A549 (cell line): ENCODE measurements around the gene KHDC1. TPM values are rescaled to one million over a fixed set of nuclear protein-coding genes. Genes with fewer than 3 reads are reported as not detected.

ENCODE experiments used
- ATAC-seq, 2 experiments: fragments of 200-7000 bp in 1 of 2; fragments of >200 bp in 1 of 2; cut with Nextera tagmentation in 1 of 2; cut with Tn5 transposase in 1 of 2; 3 replicates each; pipeline versions ENCODE4 v1.8.0 to v1.9.1; 2018 to 2020; ENCODE audit warnings: mild to moderate bottlenecking in 1 of 2, moderate library complexity in 1 of 2
- CTCF ChIA-PET: fragments of 300-600 bp; sonication (Branson Sonifier 250); formaldehyde crosslinking; extraction: SDS; loops from one replicate; lab custom pipeline; 2021; ENCODE audit warnings: antibody characterized with exemption, inconsistent platforms; lab: Yijun Ruan, JAX
- POLR2A ChIA-PET: fragments of 350-600 bp; formaldehyde crosslinking; extraction: SDS; loops from one replicate; lab custom pipeline; 2021; ENCODE audit warnings: antibody characterized with exemption, inconsistent platforms; lab: Yijun Ruan, JAX
- DNase-seq, 2 experiments: peaks; one replicate each; pipeline versions ENCODE4 v3.0.0 to v3.0.0-alpha.2; 2011 to 2016; ENCODE audit warnings: low read depth in 1 of 2, low spot score in 1 of 2
- FAIRE-seq: peaks from 2 replicates; lab custom pipeline; 2011; peaks lifted over from hg19 to GRCh38; lab: Jason Lieb, UNC
- H3K27ac ChIP-seq, 2 experiments: fragments of >200 bp; sonication (Bioruptor Twin); formaldehyde crosslinking; 3 replicates each; pipeline ENCODE4 v1.5.1; 2016 to 2017
- H3K4me1 ChIP-seq: fragments of >200 bp; sonication (Bioruptor Twin); formaldehyde crosslinking; 3 replicates; pipeline ENCODE4 v1.6.1; 2016
- H3K4me2 ChIP-seq: fragments of >200 bp; sonication (Bioruptor Twin); formaldehyde crosslinking; 3 replicates; pipeline ENCODE4 v1.6.1; 2016
- H3K4me3 ChIP-seq: fragments of >200 bp; sonication (Bioruptor Twin); formaldehyde crosslinking; 3 replicates; pipeline ENCODE4 v1.5.1; 2016
- H3K9me3 ChIP-seq: fragments of >200 bp; sonication (Bioruptor Twin); formaldehyde crosslinking; 3 replicates; pipeline ENCODE4 v1.6.1; 2016
- CBX8 ChIP-seq: fragments of 200-600 bp; sonication (generic); IDR thresholded peaks from 2 replicates; pipeline ENCODE4 v1.6.1; 2016
- CEBPB ChIP-seq, 2 experiments: fragments of >200 bp in 1 of 2; sonication (Bioruptor Twin) in 1 of 2; formaldehyde crosslinking in 1 of 2; IDR thresholded peaks; 2 replicates each; pipeline ENCODE4 v1.6.1; 2012 to 2016
- CHD2 ChIP-seq: fragments of 150-350 bp; IDR thresholded peaks from 2 replicates; pipeline ENCODE4 v1.6.1; 2014; ENCODE audit warnings: low read length; ENCODE audit not compliant: partially characterized antibody
- CHD4 ChIP-seq: fragments of 200-600 bp; sonication (generic); IDR thresholded peaks from 2 replicates; pipeline ENCODE4 v1.6.1; 2016; ENCODE audit warnings: antibody characterized with exemption, mild to moderate bottlenecking, borderline replicate concordance
- EHMT2 ChIP-seq: fragments of 200-600 bp; sonication (generic); IDR thresholded peaks from 2 replicates; pipeline ENCODE4 v1.6.1; 2016; ENCODE audit warnings: antibody characterized with exemption, low read depth, mild to moderate bottlenecking, moderate library complexity
- FOSL2 ChIP-seq, 2 experiments: fragments of 450-650 bp in 1 of 2; fragments of >200 bp in 1 of 2; sonication (Bioruptor Twin) in 1 of 2; formaldehyde crosslinking; IDR thresholded peaks; 2 replicates each; pipeline versions ENCODE4 v1.5.0 to v1.6.1; 2016 to 2020; ENCODE audit warnings: mild to moderate bottlenecking in 1 of 2, moderate library complexity in 1 of 2
- FOXS1 ChIP-seq: fragments of 250-450 bp; sonication (Bioruptor Pico); IDR thresholded peaks from 2 replicates; pipeline ENCODE4 v1.5.0; 2020; ENCODE audit warnings: mild to moderate bottlenecking, moderate library complexity
- HDAC2 ChIP-seq: fragments of 200-600 bp; sonication (generic); IDR thresholded peaks from 2 replicates; pipeline ENCODE4 v1.6.1; 2016
- HEYL ChIP-seq: fragments of 250-450 bp; sonication (Bioruptor Pico); IDR thresholded peaks from 2 replicates; pipeline ENCODE4 v1.8.0; 2021; ENCODE audit warnings: mild to moderate bottlenecking, moderate library complexity
- JUNB ChIP-seq: fragments of >200 bp; sonication (Bioruptor Twin); formaldehyde crosslinking; IDR thresholded peaks from 2 replicates; pipeline ENCODE4 v1.6.1; 2016
- KDM1A ChIP-seq: fragments of 200-600 bp; sonication (generic); IDR thresholded peaks from 2 replicates; pipeline ENCODE4 v1.6.1; 2016; ENCODE audit warnings: low read depth, mild to moderate bottlenecking
- KDM5A ChIP-seq: fragments of 200-600 bp; sonication (generic); IDR thresholded peaks from 2 replicates; pipeline ENCODE4 v1.6.1; 2016; ENCODE audit warnings: antibody characterized with exemption, mild to moderate bottlenecking
- MAFK ChIP-seq: fragments of 450-650 bp; IDR thresholded peaks from 2 replicates; pipeline ENCODE4 v1.6.1; 2014; ENCODE audit not compliant: partially characterized antibody
- MAZ ChIP-seq: fragments of 150-350 bp; IDR thresholded peaks from 2 replicates; pipeline ENCODE4 v1.6.1; 2014; ENCODE audit warnings: antibody characterized with exemption, low read depth, low read length, borderline replicate concordance
- NPAS2 ChIP-seq: fragments of 250-450 bp; sonication (Bioruptor Pico); IDR thresholded peaks from 2 replicates; pipeline ENCODE4 v1.8.0; 2022; ENCODE audit warnings: mild to moderate bottlenecking, moderate library complexity, borderline replicate concordance
- NR3C1 ChIP-seq: fragments of >200 bp; sonication (Bioruptor Twin); formaldehyde crosslinking; IDR thresholded peaks from 3 replicates; pipeline ENCODE4 v1.6.1; 2017
- PHF8 ChIP-seq: fragments of 200-600 bp; sonication (generic); IDR thresholded peaks from 2 replicates; pipeline ENCODE4 v1.6.1; 2016; ENCODE audit warnings: low read depth, mild to moderate bottlenecking, antibody characterized with exemption, moderate library complexity, borderline replicate concordance
- POLR2AphosphoS2 ChIP-seq: conservative IDR thresholded peaks from 2 replicates; pipeline ENCODE4 v1.6.1; 2012; ENCODE audit warnings: low read length, improper control_type of control experiment, inconsistent platforms
- RAD21 ChIP-seq, 2 experiments: fragments of >200 bp in 1 of 2; sonication (Bioruptor Twin) in 1 of 2; formaldehyde crosslinking in 1 of 2; IDR thresholded peaks in 1 of 2; conservative IDR thresholded peaks in 1 of 2; 2 replicates in 1 of 2; 3 replicates in 1 of 2; pipeline ENCODE4 v1.6.1; 2012 to 2018; ENCODE audit warnings: inconsistent platforms in 1 of 2
- RARB ChIP-seq: fragments of 250-450 bp; sonication (Bioruptor Pico); IDR thresholded peaks from 2 replicates; pipeline ENCODE4 v1.8.0; 2021; ENCODE audit warnings: mild to moderate bottlenecking, moderate library complexity
- RCOR1 ChIP-seq: fragments of 150-350 bp; IDR thresholded peaks from 2 replicates; pipeline ENCODE4 v1.6.1; 2014; ENCODE audit warnings: antibody characterized with exemption, low read length, low read depth
- TP53 ChIP-seq: fragments of 250-450 bp; sonication (Bioruptor Pico); IDR thresholded peaks from 2 replicates; pipeline ENCODE4 v1.5.0; 2021; ENCODE audit warnings: mild to moderate bottlenecking, moderate library complexity
- ZNF302 ChIP-seq: fragments of 250-450 bp; sonication (Bioruptor Pico); IDR thresholded peaks from 2 replicates; pipeline ENCODE4 v1.9.0; 2021; ENCODE audit warnings: inconsistent platforms, mild to moderate bottlenecking, moderate library complexity
- ZSCAN20 ChIP-seq: fragments of 250-450 bp; sonication (Bioruptor Pico); IDR thresholded peaks from 2 replicates; pipeline ENCODE4 v1.8.0; 2022; ENCODE audit warnings: mild to moderate bottlenecking, moderate library complexity
- WGBS: methylation state at CpG from one replicate; pipeline ENCODE4 v1.1.6; 2017; ENCODE audit errors: missing lambda C conversion rate; 5-methylcytosine and 5-hydroxymethylcytosine counted together
- polyA plus RNA-seq, 4 experiments: library from polyadenylated mRNA; depleted of rRNA in 3 of 4; stranded (reverse); fragments of >200 nt; fragmentation: RNase III in 1 of 4; extraction: RNeasy Plus Mini Kit Qiagen cat#74134 plus additional on column Dnase treatment in 1 of 4; gene quantifications; 2 replicates in 3 of 4; 3 replicates in 1 of 4; pipeline ENCODE4 v1.2.3, GENCODE V29; 2011 to 2017
- TF ChIP-seq, protein P1 (sequence below): fragments of >200 bp; sonication (Bioruptor Twin); formaldehyde crosslinking; IDR thresholded peaks from 3 replicates; pipeline ENCODE4 v1.6.1; 2016
- TF ChIP-seq, protein P2 (sequence below): fragments of 250-450 bp; sonication (Bioruptor Pico); IDR thresholded peaks from 2 replicates; pipeline ENCODE4 v1.5.0; 2020; ENCODE audit warnings: low read depth, mild to moderate bottlenecking, moderate library complexity
- TF ChIP-seq, protein P3 (sequence below): IDR thresholded peaks from 2 replicates; pipeline ENCODE4 v1.6.1; 2012
- TF ChIP-seq, protein P4 (sequence below): fragments of >200 bp; sonication (Bioruptor Twin); formaldehyde crosslinking; IDR thresholded peaks from 2 replicates; pipeline ENCODE4 v1.6.1; 2016
- TF ChIP-seq, protein P5 (sequence below): IDR thresholded peaks from 2 replicates; pipeline ENCODE4 v1.6.1; 2012

Gene KHDC1
- polyA plus RNA-seq, 2 of the 4 experiments (the other 2 are of a cell fraction) = 4.5 to 5.2 TPM

DNA sequence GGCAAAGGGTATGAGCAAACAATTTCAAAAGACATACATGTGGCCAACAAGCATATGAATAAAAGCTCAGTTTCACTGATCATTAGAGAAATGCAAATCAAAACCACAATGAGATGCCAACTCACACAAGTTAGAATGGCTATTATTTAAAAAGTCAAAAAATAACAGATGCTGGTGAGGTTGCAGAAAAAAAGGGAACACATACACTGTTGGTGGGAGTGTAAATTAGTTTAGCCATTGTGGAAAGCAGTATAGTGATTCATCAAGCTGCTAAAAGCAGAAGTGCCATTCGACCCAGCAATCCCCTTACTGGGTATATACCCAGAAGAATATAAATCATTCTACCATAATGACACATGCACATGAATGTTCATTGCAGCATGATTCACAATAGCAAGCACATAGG, 31.0 kb downstream of the KHDC1 start:
- TF ChIP-seq NPAS2 (CRISPR knock-in tag) (no peak), EHMT2 (no peak), ZSCAN20 (CRISPR knock-in tag) (no peak), KDM1A (no peak), CEBPB (IDR thresholded peaks at IDR 0.05) (no peak)
- TF ChIP-seq, protein P1, sequence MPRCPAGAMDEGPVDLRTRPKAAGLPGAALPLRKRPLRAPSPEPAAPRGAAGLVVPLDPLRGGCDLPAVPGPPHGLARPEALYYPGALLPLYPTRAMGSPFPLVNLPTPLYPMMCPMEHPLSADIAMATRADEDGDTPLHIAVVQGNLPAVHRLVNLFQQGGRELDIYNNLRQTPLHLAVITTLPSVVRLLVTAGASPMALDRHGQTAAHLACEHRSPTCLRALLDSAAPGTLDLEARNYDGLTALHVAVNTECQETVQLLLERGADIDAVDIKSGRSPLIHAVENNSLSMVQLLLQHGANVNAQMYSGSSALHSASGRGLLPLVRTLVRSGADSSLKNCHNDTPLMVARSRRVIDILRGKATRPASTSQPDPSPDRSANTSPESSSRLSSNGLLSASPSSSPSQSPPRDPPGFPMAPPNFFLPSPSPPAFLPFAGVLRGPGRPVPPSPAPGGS = no peak
- no peak overlapping the region for H3K4me2 ChIP-seq
- no peaks in the 10 kb centered on the region for H3K9me3 ChIP-seq
- no peak for ATAC-seq
- H3K4me1 ChIP-seq = peaks cover 27% of the 10 kb centered on the region
- H3K4me3 ChIP-seq = no peak overlapping the region
- 46% methylated on average over 1 of the region's 1 CpG for WGBS
- no peak for DNase-seq
- ChIA-PET CTCF (no interaction called here), POLR2A (interaction anchor here (0.7 kb wide), 1 partner anchor 814 kb away, joined by 7 read pairs; no protein-coding TSS in a partner anchor)
- H3K27ac ChIP-seq = no peak overlapping the region
- FAIRE-seq = no peak

DNA sequence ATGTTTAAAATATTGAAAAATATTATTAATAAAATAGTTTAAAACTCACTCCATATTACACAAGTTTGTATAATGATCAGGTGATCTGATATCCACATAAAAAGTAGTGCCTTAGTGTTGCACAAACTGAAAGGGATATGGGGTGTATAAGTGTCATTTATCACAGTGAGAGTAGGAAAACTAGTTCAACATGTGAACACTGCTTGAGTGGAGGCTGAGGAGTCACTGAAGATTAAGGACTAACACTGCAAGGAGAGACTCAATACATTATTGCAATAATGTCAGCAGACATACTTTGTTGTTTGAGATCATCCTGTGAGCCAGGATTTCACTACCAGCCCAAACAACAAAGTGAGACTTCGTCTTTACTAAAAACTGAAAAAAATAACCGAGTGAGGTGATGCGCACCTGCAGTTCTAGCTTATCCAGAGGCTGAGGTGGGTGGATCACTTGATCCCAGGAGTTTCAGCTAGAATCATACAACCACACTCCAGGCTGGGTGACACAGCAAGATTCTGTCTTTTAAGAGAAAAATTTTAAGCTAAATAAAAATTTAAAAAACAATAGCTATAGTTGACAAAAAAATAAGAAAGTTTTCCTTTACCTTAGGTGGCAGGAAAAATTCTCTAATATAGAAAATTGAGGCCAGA, 35.3 kb downstream of the KHDC1 start:
- Histone ChIP-seq H3K27ac (no peak overlapping the region), H3K4me3 (no peak overlapping the region), H3K9me3 (no peaks in the 10 kb centered on the region), H3K4me2 (no peak overlapping the region), H3K4me1 (no peaks in the 10 kb centered on the region)
- TF ChIP-seq RARB (CRISPR knock-in tag) (no peak), ZNF302 (CRISPR knock-in tag) (no peak), RCOR1 (no peak), CEBPB (IDR thresholded peaks at IDR 0.05) (no peak), CBX8 (no peak), RAD21 (conservative IDR thresholded peaks at IDR 0.05 in 1 of 2, IDR thresholded peaks at IDR 0.05 in 1 of 2) (no peak), TP53 (CRISPR knock-in tag) (no peak), MAZ (no peak), POLR2AphosphoS2 (no peak), FOXS1 (CRISPR knock-in tag) (no peak), KDM5A (no peak), FOSL2 (IDR thresholded peaks at IDR 0.05) (no peak), FOSL2 (CRISPR knock-in tag; IDR thresholded peaks at IDR 0.05) (no peak), CHD2 (no peak), MAFK (no peak)
- TF ChIP-seq, protein P2, sequence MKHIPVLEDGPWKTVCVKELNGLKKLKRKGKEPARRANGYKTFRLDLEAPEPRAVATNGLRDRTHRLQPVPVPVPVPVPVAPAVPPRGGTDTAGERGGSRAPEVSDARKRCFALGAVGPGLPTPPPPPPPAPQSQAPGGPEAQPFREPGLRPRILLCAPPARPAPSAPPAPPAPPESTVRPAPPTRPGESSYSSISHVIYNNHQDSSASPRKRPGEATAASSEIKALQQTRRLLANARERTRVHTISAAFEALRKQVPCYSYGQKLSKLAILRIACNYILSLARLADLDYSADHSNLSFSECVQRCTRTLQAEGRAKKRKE = no peak
- TF ChIP-seq, protein P3, sequence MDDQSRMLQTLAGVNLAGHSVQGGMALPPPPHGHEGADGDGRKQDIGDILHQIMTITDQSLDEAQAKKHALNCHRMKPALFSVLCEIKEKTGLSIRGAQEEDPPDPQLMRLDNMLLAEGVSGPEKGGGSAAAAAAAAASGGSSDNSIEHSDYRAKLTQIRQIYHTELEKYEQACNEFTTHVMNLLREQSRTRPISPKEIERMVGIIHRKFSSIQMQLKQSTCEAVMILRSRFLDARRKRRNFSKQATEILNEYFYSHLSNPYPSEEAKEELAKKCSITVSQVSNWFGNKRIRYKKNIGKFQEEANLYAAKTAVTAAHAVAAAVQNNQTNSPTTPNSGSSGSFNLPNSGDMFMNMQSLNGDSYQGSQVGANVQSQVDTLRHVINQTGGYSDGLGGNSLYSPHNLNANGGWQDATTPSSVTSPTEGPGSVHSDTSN = no peak
- FAIRE-seq = no peak
- ATAC-seq = no peak
- POLR2A ChIA-PET = no interaction called here
- no peak for DNase-seq
- CTCF ChIA-PET = no interaction called here
- 85% methylated on average over 3 of the region's 3 CpGs for WGBS

DNA sequence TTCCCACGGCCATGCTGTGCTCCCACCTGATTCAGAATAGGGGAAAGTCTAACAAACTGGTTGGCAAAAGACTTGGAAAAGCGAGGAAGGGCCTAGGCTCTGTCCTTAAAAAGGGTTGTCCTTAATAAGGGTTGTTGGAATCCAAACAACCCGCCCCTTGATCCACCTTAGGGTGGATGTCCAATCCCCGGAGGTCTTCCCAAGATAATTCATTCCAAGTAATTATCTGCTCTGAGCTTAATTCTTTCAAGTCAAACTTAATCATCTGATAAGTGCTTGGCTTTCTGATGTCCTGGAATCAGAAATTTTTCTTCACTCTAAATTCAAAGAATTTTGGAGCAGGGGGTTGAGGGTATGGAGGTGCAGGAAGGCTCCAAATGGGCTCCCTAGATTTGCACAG, 37.6 kb downstream of the KHDC1 start, which contains the start of gene KHDC1L:
KHDC1L (minus strand) TSS at position 101 of the 400 bp plus-strand sequence; CDS start at position 13, 88 bp downstream.
- TF ChIP-seq NPAS2 (CRISPR knock-in tag) (no peak), HDAC2 (no peak), NR3C1 (no peak), HEYL (CRISPR knock-in tag) (no peak), CHD4 (no peak), EHMT2 (no peak), PHF8 (no peak), JUNB (no peak)
- TF ChIP-seq, protein P4, sequence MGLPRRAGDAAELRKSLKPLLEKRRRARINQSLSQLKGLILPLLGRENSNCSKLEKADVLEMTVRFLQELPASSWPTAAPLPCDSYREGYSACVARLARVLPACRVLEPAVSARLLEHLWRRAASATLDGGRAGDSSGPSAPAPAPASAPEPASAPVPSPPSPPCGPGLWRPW = no peak
- TF ChIP-seq, protein P5, sequence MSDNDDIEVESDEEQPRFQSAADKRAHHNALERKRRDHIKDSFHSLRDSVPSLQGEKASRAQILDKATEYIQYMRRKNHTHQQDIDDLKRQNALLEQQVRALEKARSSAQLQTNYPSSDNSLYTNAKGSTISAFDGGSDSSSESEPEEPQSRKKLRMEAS = no peak
- ATAC-seq = no peak
- no peak within 1 kb of the TSS for H3K4me3 ChIP-seq
- FAIRE-seq = no peak
- no peak within 1 kb of the TSS for H3K27ac ChIP-seq
- no peaks in the 10 kb centered on the region for H3K9me3 ChIP-seq
- ChIA-PET POLR2A (no interaction called here), CTCF (no interaction called here)
- H3K4me1 ChIP-seq = no peaks in the 10 kb centered on the region
- no peak for DNase-seq
- WGBS = 78% methylated on average over 4 of the region's 4 CpGs
- no peak within 1 kb of the TSS for H3K4me2 ChIP-seq
